Skeletal muscle satellite cell (primary cell): ENCODE data around the gene MYOZ3. TPM values are rescaled to one million over a fixed set of nuclear protein-coding genes. Genes with fewer than 3 reads are reported as not detected.
A peak's percentile ranks its signal among the peaks of the same experiment; 100 is the strongest.

Experiments
- H3K27me3 ChIP-seq: 2 replicates; pipeline ENCODE4 v1.7.0; 2013; ENCODE audit warnings: low read length; ENCODE audit not compliant: control insufficient read depth, insufficient read depth
- H3K36me3 ChIP-seq: 2 replicates; pipeline ENCODE4 v1.7.0; 2013; ENCODE audit warnings: mild to moderate bottlenecking, control low read depth, low read length; ENCODE audit not compliant: insufficient read depth
- H3K4me1 ChIP-seq: 2 replicates; pipeline ENCODE4 v1.7.0; 2013; ENCODE audit warnings: low read length; ENCODE audit not compliant: control insufficient read depth, insufficient read depth
- H3K4me2 ChIP-seq: 2 replicates; pipeline ENCODE4 v1.7.0; 2013; ENCODE audit warnings: mild to moderate bottlenecking, low read length
- H3K4me3 ChIP-seq: 2 replicates; pipeline ENCODE4 v1.7.0; 2013; ENCODE audit warnings: low read length
- H3K9ac ChIP-seq: 2 replicates; pipeline ENCODE4 v1.7.0; 2013; ENCODE audit warnings: mild to moderate bottlenecking, low read depth, low read length, moderate library complexity
- H3K9me3 ChIP-seq: replicated peaks from 2 replicates; pipeline ENCODE4 v1.7.0; 2013; ENCODE audit warnings: mild to moderate bottlenecking, control low read depth, low read length
- total RNA-seq: library from RNA; depleted of rRNA; stranded (reverse); fragments of >200 nt; gene quantifications from 2 replicates; pipeline ENCODE4 v1.2.3, GENCODE V29; 2012; rRNA removed

Gene MYOZ3, protein sequence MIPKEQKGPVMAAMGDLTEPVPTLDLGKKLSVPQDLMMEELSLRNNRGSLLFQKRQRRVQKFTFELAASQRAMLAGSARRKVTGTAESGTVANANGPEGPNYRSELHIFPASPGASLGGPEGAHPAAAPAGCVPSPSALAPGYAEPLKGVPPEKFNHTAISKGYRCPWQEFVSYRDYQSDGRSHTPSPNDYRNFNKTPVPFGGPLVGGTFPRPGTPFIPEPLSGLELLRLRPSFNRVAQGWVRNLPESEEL
- under 0.01 TPM in 1 of 2 replicates, not detected in the other for total RNA-seq

GRCh38 chr5:150661086-150661485 lies at the start of gene MYOZ3:
TSS of gene MYOZ3 (plus strand) at chr5:150661251. CDS start at chr5:150662942, 1,691 bp downstream.
- peaks cover 3% of the 10 kb centered on the region for H3K4me1 ChIP-seq
- no peak within 1 kb of the TSS for H3K9ac ChIP-seq
- H3K27me3 ChIP-seq = peaks cover 33% of the 10 kb centered on the region

DNA sequence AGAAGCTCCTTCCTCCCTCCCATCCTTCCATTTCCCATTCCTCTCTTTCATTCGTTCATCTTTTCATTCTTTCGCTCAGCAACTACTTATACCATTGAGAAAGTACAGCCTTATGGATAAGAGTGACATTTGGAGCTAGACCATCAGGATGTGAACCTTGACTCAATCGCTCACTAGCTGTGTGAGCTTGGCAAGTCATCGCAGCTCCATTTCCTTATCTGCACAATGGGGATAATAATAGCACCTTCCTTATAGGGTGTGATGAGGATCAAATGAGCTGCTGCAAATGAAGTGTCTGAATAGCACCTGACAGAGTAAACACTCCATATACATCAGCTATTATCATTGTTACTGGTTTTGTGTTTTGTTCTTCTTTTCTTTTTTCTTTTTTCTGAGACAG lies 48.6 kb upstream of the MYOZ3 start:
- H3K4me2 ChIP-seq = no peak overlapping the region
- no peaks in the 10 kb centered on the region for H3K36me3 ChIP-seq
- H3K27me3 ChIP-seq = peaks cover 24% of the 10 kb centered on the region
- no peaks in the 10 kb centered on the region for H3K9me3 ChIP-seq
- H3K4me1 ChIP-seq = peaks cover 21% of the 10 kb centered on the region
- H3K4me3 ChIP-seq = no peak overlapping the region
- H3K9ac ChIP-seq = no peak overlapping the region

More at GRCh38 chr5:150661086-150661485, at the start of gene MYOZ3:
- no peak within 1 kb of the TSS for H3K4me2 ChIP-seq
- no peaks in the 10 kb centered on the region for H3K9me3 ChIP-seq
- H3K36me3 ChIP-seq = no peaks in the 10 kb centered on the region
- no peak within 1 kb of the TSS for H3K4me3 ChIP-seq

DNA sequence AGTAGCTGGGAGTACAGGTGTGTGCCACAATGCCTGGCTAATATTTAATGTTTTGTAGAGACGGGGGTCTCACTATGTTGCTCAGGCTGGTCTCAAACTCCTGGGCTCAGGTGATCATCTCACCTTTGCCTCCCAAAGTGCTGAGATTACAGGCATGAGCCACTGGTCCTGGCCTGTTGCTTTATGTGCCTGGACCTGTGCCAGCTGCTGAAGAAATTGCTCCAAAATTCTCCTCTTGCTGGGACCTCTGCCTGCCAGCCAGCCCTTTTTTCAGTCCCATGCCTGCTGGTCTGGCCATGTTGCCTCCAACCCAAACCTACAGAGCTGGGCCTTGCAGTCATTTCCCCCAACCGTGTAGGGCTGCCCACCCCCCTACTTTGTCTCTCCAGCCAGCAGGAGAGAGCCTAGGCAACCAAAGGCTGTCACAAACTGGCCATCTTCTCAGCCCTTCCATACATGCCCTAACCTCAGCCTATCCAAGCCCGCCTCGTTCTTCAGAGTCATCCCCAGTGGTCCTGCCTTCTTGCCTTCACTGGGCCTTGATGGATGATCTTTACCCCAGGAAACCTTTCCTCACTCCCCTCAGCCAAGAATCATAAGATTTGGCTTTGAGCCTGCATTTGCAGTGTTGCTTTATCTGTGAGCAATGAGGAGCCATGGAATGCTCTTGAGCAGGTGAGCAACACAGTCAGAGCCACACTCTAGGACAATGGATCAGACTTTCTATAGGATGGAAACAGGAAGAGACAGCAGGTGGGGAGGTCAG lies 48.0 kb upstream of the MYOZ3 start:
- Histone ChIP-seq H3K27me3 (peaks cover 24% of the 10 kb centered on the region), H3K36me3 (no peaks in the 10 kb centered on the region), H3K9me3 (no peaks in the 10 kb centered on the region), H3K9ac (no peak overlapping the region), H3K4me2 (no peak overlapping the region), H3K4me1 (peaks cover 21% of the 10 kb centered on the region), H3K4me3 (no peak overlapping the region)

DNA sequence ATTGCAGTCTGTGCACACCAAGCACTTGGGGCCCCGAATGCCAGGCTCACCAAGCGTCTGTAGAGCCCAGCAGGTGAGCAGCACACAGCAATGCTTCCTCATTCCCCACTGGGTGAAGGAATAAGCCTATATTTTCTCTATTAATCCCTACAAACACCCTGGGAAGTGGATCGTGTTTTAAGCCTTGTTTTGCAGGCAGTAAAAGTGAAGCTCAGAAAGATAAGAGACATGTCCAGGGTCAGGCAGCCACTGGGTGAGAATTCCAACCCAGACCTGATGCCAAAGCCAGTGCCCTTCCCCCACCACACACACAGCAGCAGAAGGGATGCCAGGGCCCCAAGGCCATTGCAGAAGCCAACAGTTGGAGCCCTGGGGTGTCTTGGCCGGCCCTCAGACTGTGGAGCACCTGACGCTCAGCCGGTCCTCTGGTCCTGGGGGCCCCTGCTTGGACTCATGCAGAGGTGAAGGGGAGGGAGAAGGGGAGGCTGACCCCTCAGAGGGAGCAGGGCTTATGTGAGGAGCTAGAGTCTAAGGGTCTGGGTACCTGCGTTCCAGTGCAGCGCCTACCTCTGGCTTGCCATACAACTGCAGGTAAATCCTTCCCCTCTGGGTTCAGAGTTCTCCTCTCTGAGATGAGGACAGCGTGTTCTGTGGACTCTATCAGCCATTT lies 46.9 kb upstream of the MYOZ3 start:
- Histone ChIP-seq H3K4me2 (no peak overlapping the region), H3K4me1 (peaks cover 27% of the 10 kb centered on the region), H3K9me3 (no peaks in the 10 kb centered on the region), H3K36me3 (no peaks in the 10 kb centered on the region), H3K4me3 (no peak overlapping the region), H3K9ac (no peak overlapping the region), H3K27me3 (peaks cover 24% of the 10 kb centered on the region)

DNA sequence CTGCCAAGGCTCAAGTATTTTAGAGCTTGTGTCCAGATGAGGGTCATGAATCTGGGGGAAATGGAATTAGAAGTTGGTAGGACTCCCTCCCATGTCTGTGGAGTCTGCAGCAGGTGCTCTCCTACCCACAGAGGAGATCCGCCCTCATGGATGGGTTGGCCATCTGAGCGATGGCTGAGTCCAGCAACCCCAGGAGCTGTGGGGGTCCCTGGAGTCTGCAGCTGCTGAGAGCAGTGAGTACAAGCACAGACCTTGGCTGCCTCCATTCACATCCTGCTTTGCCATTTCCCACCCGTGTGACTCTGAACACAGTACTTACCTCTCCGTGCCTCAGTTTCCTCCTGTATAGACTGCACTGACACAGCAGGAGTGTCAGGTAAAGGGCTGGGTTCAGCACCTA lies 46.4 kb upstream of the MYOZ3 start:
- H3K4me2 ChIP-seq = peak overlapping the region; percentile 73
- peaks cover 24% of the 10 kb centered on the region for H3K27me3 ChIP-seq
- no peaks in the 10 kb centered on the region for H3K36me3 ChIP-seq
- no peaks in the 10 kb centered on the region for H3K9me3 ChIP-seq
- no peak overlapping the region for H3K4me3 ChIP-seq
- no peak overlapping the region for H3K9ac ChIP-seq
- peaks cover 32% of the 10 kb centered on the region for H3K4me1 ChIP-seq

DNA sequence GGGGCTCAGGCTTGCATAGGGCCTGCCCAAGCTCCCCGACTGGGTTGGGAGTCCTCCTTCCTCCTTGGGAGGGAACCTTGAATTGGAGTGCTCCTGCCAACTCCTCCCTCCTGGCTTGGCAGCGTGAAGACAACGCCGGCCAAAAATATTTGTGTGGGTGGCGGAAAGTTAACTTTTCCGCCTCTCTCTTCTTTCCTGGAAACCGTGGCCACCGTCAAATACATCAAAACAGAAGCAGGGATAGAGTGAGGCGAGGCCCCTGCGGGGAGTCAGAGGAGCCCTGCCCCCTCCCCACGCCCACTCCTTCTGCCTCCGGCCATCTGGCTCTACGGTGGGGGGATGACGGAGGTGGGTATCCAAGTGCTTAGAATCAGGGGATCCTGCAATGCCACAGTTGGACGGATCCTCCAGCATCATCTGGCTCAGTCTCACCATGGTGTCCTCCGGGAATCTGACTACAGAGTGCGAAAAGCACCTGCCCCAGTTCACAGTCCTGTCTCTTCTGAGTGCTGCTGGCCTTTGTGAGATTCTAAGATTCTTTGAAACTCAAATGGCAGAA lies 45.8 kb upstream of the MYOZ3 start:
- H3K9me3 ChIP-seq = no peaks in the 10 kb centered on the region
- peak overlapping the region; percentile 8 for H3K4me3 ChIP-seq
- H3K4me2 ChIP-seq = peak overlapping the region; percentile 73
- no peaks in the 10 kb centered on the region for H3K36me3 ChIP-seq
- peaks cover 24% of the 10 kb centered on the region for H3K27me3 ChIP-seq
- H3K9ac ChIP-seq = no peak overlapping the region
- H3K4me1 ChIP-seq = peaks cover 36% of the 10 kb centered on the region

DNA sequence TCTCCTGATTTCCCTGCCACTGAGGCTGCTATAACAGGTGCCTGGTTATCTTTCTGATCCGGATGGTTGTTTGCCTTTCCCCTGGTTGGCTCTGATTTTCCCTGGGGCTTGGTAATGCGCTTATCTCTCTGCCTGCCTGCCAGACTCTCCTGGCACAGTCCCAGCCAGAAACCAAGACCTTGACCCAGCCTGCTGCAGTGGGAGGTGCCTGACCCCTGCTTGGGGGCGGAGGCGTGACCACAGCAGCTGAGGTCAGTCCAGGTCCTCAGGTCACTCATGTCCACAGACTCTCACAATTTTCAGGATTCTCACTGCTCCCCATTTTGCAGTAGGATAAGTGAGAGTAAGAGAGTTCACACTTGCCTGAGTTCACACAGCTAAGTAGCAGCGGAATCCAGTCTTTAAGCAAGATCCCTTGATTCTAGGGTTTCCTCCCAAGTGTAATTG lies 45.0 kb upstream of the MYOZ3 start:
- Histone ChIP-seq H3K36me3 (no peaks in the 10 kb centered on the region), H3K4me3 (no peak overlapping the region), H3K27me3 (peaks cover 24% of the 10 kb centered on the region), H3K9me3 (no peaks in the 10 kb centered on the region), H3K9ac (no peak overlapping the region), H3K4me2 (no peak overlapping the region), H3K4me1 (peaks cover 36% of the 10 kb centered on the region)

GRCh38 chr5:150616506-150616905 lies 44.5 kb upstream of the MYOZ3 start:
- no peaks in the 10 kb centered on the region for H3K36me3 ChIP-seq
- peaks cover 24% of the 10 kb centered on the region for H3K27me3 ChIP-seq
- peaks cover 36% of the 10 kb centered on the region for H3K4me1 ChIP-seq
- no peak overlapping the region for H3K4me2 ChIP-seq
- H3K9ac ChIP-seq = no peak overlapping the region
- H3K9me3 ChIP-seq = no peaks in the 10 kb centered on the region
- H3K4me3 ChIP-seq = no peak overlapping the region

- Histone ChIP-seq H3K4me3 (no peak overlapping the region), H3K9me3 (no peaks in the 10 kb centered on the region), H3K27me3 (peaks cover 22% of the 10 kb centered on the region), H3K4me1 (peaks cover 43% of the 10 kb centered on the region), H3K4me2 (no peak overlapping the region), H3K9ac (no peak overlapping the region), H3K36me3 (no peaks in the 10 kb centered on the region)
These were observed 42.9 kb upstream of the MYOZ3 start for GRCh38 chr5:150618163-150618562.

- H3K9me3 ChIP-seq = no peaks in the 10 kb centered on the region
- H3K36me3 ChIP-seq = no peaks in the 10 kb centered on the region
- peaks cover 17% of the 10 kb centered on the region for H3K27me3 ChIP-seq
- peaks cover 49% of the 10 kb centered on the region for H3K4me1 ChIP-seq
- peak overlapping the region; percentile 47 for H3K4me2 ChIP-seq
- no peak overlapping the region for H3K4me3 ChIP-seq
- H3K9ac ChIP-seq = no peak overlapping the region
These were observed 42.3 kb upstream of the MYOZ3 start for GRCh38 chr5:150618588-150619281.
